HG03439 (cell line): ENCODE measurements around the gene MYO9A.

ENCODE experiments used
- ATAC-seq: cut with Tn5 transposase; IDR thresholded peaks from one replicate; pipeline ENCODE4 v1.9.1; 2021; ENCODE audit warnings: mild to moderate bottlenecking, moderate library complexity; ENCODE audit not compliant: unreplicated experiment

Gene MYO9A

GRCh38 chr15:72118017-72118978, at the start of gene MYO9A, which contains the start of gene SENP8:
MYO9A (minus strand) TSS chr15:72118150; CDS start chr15:72046563, 71,587 bp downstream.
SENP8 (plus strand) TSS chr15:72118403; CDS start chr15:72139624, 21,221 bp downstream.
- ATAC-seq = peak; percentile 69

- no peak for ATAC-seq
Observed at GRCh38 chr15:72167445-72167844, 49.5 kb upstream of the MYO9A start.

GRCh38 chr15:72166716-72167417, 48.9 kb upstream of the MYO9A start:
- ATAC-seq = no peak

GRCh38 chr15:72163719-72164118, 45.8 kb upstream of the MYO9A start:
- no peak for ATAC-seq

GRCh38 chr15:72162569-72162968, 44.6 kb upstream of the MYO9A start:
- no peak for ATAC-seq

- ATAC-seq = no peak
Observed at GRCh38 chr15:72161361-72162132, 43.6 kb upstream of the MYO9A start.

GRCh38 chr15:72160696-72161245, 42.8 kb upstream of the MYO9A start:
- ATAC-seq = no peak

- ATAC-seq = no peak
Observed at GRCh38 chr15:72156928-72157327, 39.0 kb upstream of the MYO9A start.

- ATAC-seq = no peak
Observed at GRCh38 chr15:72155635-72156616, 38.0 kb upstream of the MYO9A start.

- ATAC-seq = no peak
Observed at GRCh38 chr15:72155003-72155621, 37.2 kb upstream of the MYO9A start.

- ATAC-seq = no peak
Observed at GRCh38 chr15:72154316-72154715, 36.4 kb upstream of the MYO9A start.

- no peak for ATAC-seq
Observed at GRCh38 chr15:72153269-72154000, 35.5 kb upstream of the MYO9A start.

GRCh38 chr15:72147418-72147817, 29.5 kb upstream of the MYO9A start:
- ATAC-seq = no peak

GRCh38 chr15:72146934-72147333, 29.0 kb upstream of the MYO9A start:
- no peak for ATAC-seq

GRCh38 chr15:72146221-72146620, 28.3 kb upstream of the MYO9A start:
- ATAC-seq = no peak

- ATAC-seq = peak; percentile 92
Observed at GRCh38 chr15:72141171-72142084, 23.5 kb upstream of the MYO9A start.

GRCh38 chr15:72140088-72140487, 22.1 kb upstream of the MYO9A start:
- ATAC-seq = no peak
